DOHH2 (cell line): ENCODE measurements around the gene ZNF774.

Source experiments
- CTCF ChIP-seq: fragments of 200-600 bp; sonication (generic); IDR thresholded peaks from one replicate; pipeline ENCODE4 v1.5.1; 2014; ENCODE audit warnings: antibody characterized with exemption, mild to moderate bottlenecking, low read depth, low read length; ENCODE audit not compliant: poor library complexity, severe bottlenecking
- EZH2phosphoT487 ChIP-seq: fragments of 200-600 bp; sonication (generic); IDR thresholded peaks from 2 replicates; pipeline ENCODE4 v1.6.1; 2017; ENCODE audit warnings: borderline replicate concordance, mild to moderate bottlenecking, antibody characterized with exemption, low read length, moderate library complexity, mixed read lengths

GRCh38 chr15:90400759-90401314 lies 48.8 kb downstream of the ZNF774 start:
- no peak for TF ChIP-seq CTCF
- TF ChIP-seq EZH2phosphoT487, result no peak
